ENCODE measurements around the gene ASB10.

- TF ChIP-seq CTCF (IDR thresholded peaks at IDR 0.05), result no peak
- no peak for TF ChIP-seq PBX3 (IDR thresholded peaks at IDR 0.05)
- TF ChIP-seq RAD21 (conservative IDR thresholded peaks at IDR 0.05 in 1 of 2, IDR thresholded peaks at IDR 0.05 in 1 of 2), result no peak
Measured at GRCh38 chr7:151218170-151218569, 31.1 kb upstream of the ASB10 start.

Data from A549 (cell line).